Uterus (tissue), 2 donors: Measurements from ENCODE around the gene COL24A1.

ENCODE experiments used
- CTCF ChIP-seq, 4 experiments: fragments of 200-600 bp in 2 of 4; fragments of 450-650 bp in 2 of 4; sonication (generic) in 2 of 4; IDR thresholded peaks; one replicate each; pipeline ENCODE4 v1.5.1; 2016 to 2019; ENCODE audit warnings: antibody characterized with exemption in 4 of 4, mild to moderate bottlenecking in 2 of 4, moderate library complexity in 1 of 4
- POLR2A ChIP-seq, 2 donors: fragments of 450-650 bp; IDR thresholded peaks; one replicate each; pipeline ENCODE4 v1.6.1; 2016; ENCODE audit warnings: antibody characterized with exemption in 2 of 2, mild to moderate bottlenecking in 1 of 2, moderate library complexity in 1 of 2

- TF ChIP-seq CTCF (IDR thresholded peaks at IDR 0.05), result no peak
- TF ChIP-seq POLR2A (IDR thresholded peaks at IDR 0.05), result no peak
Observed at GRCh38 chr1:86105533-86105866, 51.1 kb downstream of the COL24A1 start.
